Kidney (tissue), 14 donors: ENCODE measurements around the gene ARHGAP35. TPM values are rescaled to one million over a fixed set of nuclear protein-coding genes. Genes with fewer than 3 reads are reported as not detected.
"Not testable (repeated sequence)": the region's sequence is repeated elsewhere in the genome, so short reads cannot be mapped to it uniquely, and the experiment has no call there.

Experiments used
- DNase-seq, 5 donors: peaks; one replicate each; pipeline ENCODE4 v3.0.0-alpha.2; 2013 to 2020
- FAIRE-seq: peaks from 2 replicates; lab custom pipeline; 2012; peaks lifted over from hg19 to GRCh38; lab: Jason Lieb, UNC
- H3K27ac ChIP-seq, 2 donors: one replicate each; pipeline ENCODE4 v1.7.0; 2013; ENCODE audit warnings: low read depth in 2 of 2, low read length in 2 of 2, inconsistent platforms in 1 of 2
- H3K27me3 ChIP-seq: one replicate; pipeline ENCODE4 v1.7.1; 2013; ENCODE audit warnings: low read length, inconsistent platforms; ENCODE audit not compliant: control insufficient read depth, insufficient read depth
- H3K36me3 ChIP-seq, 3 donors: one replicate each; pipeline versions ENCODE4 v1.7.0 to v1.7.1; 2013; ENCODE audit warnings: low read length in 3 of 3, control low read depth in 1 of 3, inconsistent platforms in 1 of 3; ENCODE audit not compliant: insufficient read depth in 3 of 3, control insufficient read depth in 2 of 3
- H3K4me1 ChIP-seq, 3 donors: one replicate each; pipeline versions ENCODE4 v1.7.0 to v1.7.1; 2013; ENCODE audit warnings: low read length in 3 of 3, inconsistent platforms in 1 of 3, low read depth in 1 of 3; ENCODE audit not compliant: control insufficient read depth in 2 of 3, insufficient read depth in 2 of 3
- H3K4me3 ChIP-seq, 3 donors: one replicate each; pipeline versions ENCODE4 v1.7.0 to v1.8.1; 2013; ENCODE audit warnings: low read length in 3 of 3, control low read depth in 1 of 3, inconsistent platforms in 1 of 3
- H3K9ac ChIP-seq, 3 donors: one replicate each; pipeline versions ENCODE4 v1.7.0 to v1.7.1; 2013; ENCODE audit warnings: low read length in 3 of 3, control low read depth in 1 of 3, inconsistent platforms in 1 of 3
- H3K9me3 ChIP-seq, 3 donors: one replicate each; pipeline versions ENCODE4 v1.7.0 to v1.7.1; 2013; ENCODE audit warnings: low read length in 3 of 3, control low read depth in 1 of 3, inconsistent platforms in 1 of 3; ENCODE audit not compliant: control insufficient read depth in 2 of 3, insufficient read depth in 1 of 3
- intact Hi-C: fragments of 100-400 bp; cut with DNase I; formaldehyde crosslinking; loops from one replicate; pipeline ENCODE4 v1.11.1; 2022
- polyA plus RNA-seq: library from polyadenylated mRNA; stranded (reverse); fragments of 350-450 nt; fragmentation: Illumina TruSeq; extraction: RNeasy Lipid Tissue Mini Kit (QIAGEN cat#74804); gene quantifications from one replicate; pipeline ENCODE4 v1.2.3, GENCODE V29; 2014; ENCODE audit warnings: low read depth, low replicate concordance; ENCODE audit not compliant: insufficient read depth
- total RNA-seq: library from RNA; stranded (reverse); fragmentation: NEBNext Ultra II Directional; extraction: Animal tissue kit (Norgen Biotek cat#: 25700); gene quantifications from one replicate; pipeline ENCODE4 v1.2.1, GENCODE V29; 2021
- TF ChIP-seq, protein P1 (sequence below): IDR thresholded peaks from 3 replicates; pipeline ENCODE4 v1.5.1; 2012; ENCODE audit warnings: mild to moderate bottlenecking, moderate library complexity, borderline replicate concordance; ENCODE audit not compliant: insufficient read depth; ENCODE audit errors: extremely low read depth
- donor health status: control.
- donor health status: control.
- donor health status: control.
- donor health status: control.
- donor health status: control.
- donor health status: DM: yes; HTN: yes; CAD: no.
- donor health status: Normal renal cell carcinoma (clear cell type).

The ARHGAP35 gene
- total and polyA plus RNA-seq, 2 donors from 2014 or later = 14.0 to 53.6 TPM

DNA sequence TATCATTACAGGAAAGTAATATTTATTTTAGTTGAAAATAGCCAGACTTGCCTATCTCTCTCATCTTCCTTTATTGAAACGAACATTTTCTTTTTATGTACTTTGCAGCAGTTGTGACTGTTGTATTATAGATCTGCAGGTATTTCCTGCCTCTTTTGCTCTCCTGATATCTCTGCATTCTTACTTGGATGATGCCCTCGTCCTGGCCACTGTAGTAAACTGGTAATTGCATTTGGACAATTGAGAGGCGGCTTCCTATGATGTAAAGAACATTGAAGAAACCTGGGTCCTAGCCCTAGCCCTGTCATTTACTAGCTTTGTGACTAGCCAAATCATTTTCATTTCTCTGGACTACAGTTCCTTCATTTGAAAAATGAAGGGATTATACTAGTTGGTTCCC lies 6.4 kb downstream of the ARHGAP35 start:
- TF ChIP-seq, protein P1, sequence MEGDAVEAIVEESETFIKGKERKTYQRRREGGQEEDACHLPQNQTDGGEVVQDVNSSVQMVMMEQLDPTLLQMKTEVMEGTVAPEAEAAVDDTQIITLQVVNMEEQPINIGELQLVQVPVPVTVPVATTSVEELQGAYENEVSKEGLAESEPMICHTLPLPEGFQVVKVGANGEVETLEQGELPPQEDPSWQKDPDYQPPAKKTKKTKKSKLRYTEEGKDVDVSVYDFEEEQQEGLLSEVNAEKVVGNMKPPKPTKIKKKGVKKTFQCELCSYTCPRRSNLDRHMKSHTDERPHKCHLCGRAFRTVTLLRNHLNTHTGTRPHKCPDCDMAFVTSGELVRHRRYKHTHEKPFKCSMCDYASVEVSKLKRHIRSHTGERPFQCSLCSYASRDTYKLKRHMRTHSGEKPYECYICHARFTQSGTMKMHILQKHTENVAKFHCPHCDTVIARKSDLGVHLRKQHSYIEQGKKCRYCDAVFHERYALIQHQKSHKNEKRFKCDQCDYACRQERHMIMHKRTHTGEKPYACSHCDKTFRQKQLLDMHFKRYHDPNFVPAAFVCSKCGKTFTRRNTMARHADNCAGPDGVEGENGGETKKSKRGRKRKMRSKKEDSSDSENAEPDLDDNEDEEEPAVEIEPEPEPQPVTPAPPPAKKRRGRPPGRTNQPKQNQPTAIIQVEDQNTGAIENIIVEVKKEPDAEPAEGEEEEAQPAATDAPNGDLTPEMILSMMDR = no peak
- intact Hi-C loops = no loop called here
- Histone ChIP-seq H3K4me1 (peaks cover 6 to 24% (median 17%) of the 10 kb centered on the region in 3 donors), H3K27ac (no peak overlapping the region), H3K4me3 (no peak overlapping the region), H3K36me3 (no peaks in the 10 kb centered on the region), H3K9ac (no peak overlapping the region), H3K27me3 (no peaks in the 10 kb centered on the region), H3K9me3 (no peaks in the 10 kb centered on the region)
- no peak for FAIRE-seq
- DNase-seq = no peak

DNA sequence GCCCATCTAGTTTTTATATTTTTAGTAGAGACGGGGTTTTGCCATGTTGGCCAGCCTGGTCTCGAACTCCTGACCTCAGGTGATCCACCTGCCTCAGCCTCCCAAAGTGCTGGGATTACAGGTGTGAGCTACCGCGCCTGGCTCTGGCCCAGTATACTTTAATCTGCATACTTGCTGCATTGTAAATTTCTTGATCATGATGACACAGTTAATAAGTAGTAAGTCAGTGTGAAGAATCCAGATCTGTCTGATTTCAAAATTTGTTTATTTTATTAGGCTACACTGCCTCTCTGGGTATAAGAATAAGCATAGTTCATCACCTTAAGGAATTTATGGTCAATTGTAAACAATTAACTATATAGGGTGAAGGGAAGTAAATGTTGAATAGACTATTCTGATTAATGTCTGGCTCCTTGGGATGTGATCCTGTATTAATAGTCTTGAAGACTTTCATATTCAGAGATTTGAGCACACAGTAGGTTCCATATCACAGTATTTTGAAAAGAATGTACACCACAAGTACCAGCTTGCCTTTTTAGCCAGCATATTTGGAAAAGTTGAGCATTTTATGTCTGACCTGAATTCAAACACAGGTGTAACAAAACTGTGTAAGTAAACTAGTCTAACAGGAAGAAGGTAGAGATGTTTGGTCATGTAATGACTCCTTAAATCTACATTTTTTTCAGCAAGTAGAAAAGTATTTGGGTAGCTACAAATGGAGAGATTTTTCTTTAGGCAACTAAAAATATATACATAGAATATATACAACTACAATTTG lies 7.4 kb downstream of the ARHGAP35 start:
- FAIRE-seq (no peak), DNase-seq (no peak)
- Histone ChIP-seq H3K4me3 (no peak overlapping the region), H3K9me3 (no peaks in the 10 kb centered on the region), H3K27me3 (no peaks in the 10 kb centered on the region), H3K9ac (no peak overlapping the region), H3K27ac (no peak overlapping the region), H3K4me1 (peaks cover 6 to 20% (median 10%) of the 10 kb centered on the region in 3 donors), H3K36me3 (no peaks in the 10 kb centered on the region)
- intact Hi-C loops = no loop called here
- TF ChIP-seq, protein P1 = no peak

DNA sequence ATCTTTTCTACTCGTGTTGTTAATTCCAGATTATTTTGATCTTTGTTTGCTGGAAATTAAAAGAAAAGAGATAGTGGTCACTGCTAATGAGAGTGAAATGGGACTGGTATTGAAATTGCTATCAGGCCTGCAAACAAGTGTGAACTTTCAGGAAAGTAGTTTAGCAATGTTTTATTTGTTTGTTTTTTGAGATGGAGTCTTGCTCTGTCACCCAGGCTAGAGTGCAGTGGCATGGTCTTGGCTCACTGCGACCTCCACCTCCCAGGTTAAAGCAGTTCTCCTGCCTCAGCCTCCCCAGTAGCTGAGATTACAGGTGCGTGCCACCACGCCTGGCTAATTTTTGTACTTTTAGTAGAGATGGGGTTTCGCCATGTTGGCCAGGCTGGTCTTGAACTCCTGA lies 10.4 kb downstream of the ARHGAP35 start:
- DNase-seq, H3K36me3 ChIP-seq, H3K27me3 ChIP-seq, H3K4me3 ChIP-seq, H3K4me1 ChIP-seq, intact Hi-C loops, H3K9ac ChIP-seq, H3K9me3 ChIP-seq, FAIRE-seq, H3K27ac ChIP-seq: not testable (repeated sequence)

DNA sequence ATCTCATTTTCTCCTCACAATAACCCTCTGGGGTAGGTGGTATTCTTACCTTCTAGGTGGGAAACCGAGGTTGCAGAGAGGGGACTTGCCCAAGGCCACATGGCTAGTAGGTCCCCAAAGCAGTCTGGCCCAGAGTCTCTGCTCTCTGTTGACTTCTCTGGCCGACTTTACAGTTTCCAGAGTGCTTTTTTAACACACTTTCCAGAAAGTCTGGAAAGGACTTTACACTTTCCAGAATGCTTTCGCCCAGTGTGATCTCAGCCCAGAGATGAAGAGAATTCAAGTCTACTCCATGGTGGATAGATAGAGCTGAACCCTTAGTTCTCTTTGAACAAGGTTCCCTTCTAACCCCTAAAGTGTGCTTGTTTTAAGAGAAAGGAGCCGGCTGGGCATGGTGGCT lies 12.2 kb downstream of the ARHGAP35 start:
- FAIRE-seq (no peak), DNase-seq (no peak)
- H3K4me1 ChIP-seq = no peaks in the 10 kb centered on the region
- H3K4me3 ChIP-seq = no peak overlapping the region
- H3K9me3 ChIP-seq = no peaks in the 10 kb centered on the region
- H3K27me3 ChIP-seq = no peaks in the 10 kb centered on the region
- intact Hi-C loops = no loop called here
- TF ChIP-seq, protein P1 = no peak
- H3K36me3 ChIP-seq = no peaks in the 10 kb centered on the region
- H3K9ac ChIP-seq = no peak overlapping the region
- H3K27ac ChIP-seq = no peak overlapping the region
